Neural progenitor cell (in vitro differentiated cells): ENCODE results near the gene TTC19. TPM values are rescaled to one million over a fixed set of nuclear protein-coding genes. Genes with fewer than 3 reads are reported as not detected.
A peak's percentile ranks its signal among the peaks of the same experiment; 100 is the strongest.

ENCODE experiments used
- DNase-seq: peaks from one replicate; pipeline ENCODE4 v3.0.0-alpha.2; 2016; ENCODE audit warnings: low spot score
- H2AFZ ChIP-seq: fragments of 200-600 bp; sonication (generic); replicated peaks from 2 replicates; pipeline ENCODE4 v1.6.1; 2016; ENCODE audit warnings: antibody characterized with exemption
- H3F3A ChIP-seq: fragments of 200-600 bp; sonication (generic); 2 replicates; pipeline ENCODE4 v1.6.1; 2016; ENCODE audit warnings: antibody characterized with exemption, low read depth
- H3K27ac ChIP-seq: fragments of 200-600 bp; sonication (generic); 2 replicates; pipeline ENCODE4 v1.5.1; 2016; ENCODE audit warnings: mild to moderate bottlenecking
- H3K27me3 ChIP-seq: fragments of 200-600 bp; sonication (generic); 2 replicates; pipeline ENCODE4 v1.6.1; 2016; ENCODE audit warnings: mild to moderate bottlenecking, moderate library complexity
- H3K36me3 ChIP-seq: fragments of 200-600 bp; sonication (generic); 2 replicates; pipeline ENCODE4 v1.5.1; 2016
- H3K4me1 ChIP-seq: fragments of 200-600 bp; sonication (generic); 2 replicates; pipeline ENCODE4 v1.6.1; 2016; ENCODE audit warnings: mixed run types
- H3K4me2 ChIP-seq: fragments of 200-600 bp; sonication (generic); 2 replicates; pipeline ENCODE4 v1.6.1; 2016
- H3K4me3 ChIP-seq: fragments of 200-600 bp; sonication (generic); 2 replicates; pipeline ENCODE4 v1.5.1; 2016
- H3K79me2 ChIP-seq: fragments of 200-600 bp; sonication (generic); 2 replicates; pipeline ENCODE4 v1.6.1; 2016; ENCODE audit warnings: low read depth
- H3K9ac ChIP-seq: fragments of 200-600 bp; sonication (generic); 2 replicates; pipeline ENCODE4 v1.6.1; 2016
- H3K9me3 ChIP-seq: fragments of 200-600 bp; sonication (generic); 2 replicates; pipeline ENCODE4 v1.5.1; 2016; ENCODE audit warnings: low read depth
- H4K20me1 ChIP-seq: fragments of 200-600 bp; sonication (generic); 2 replicates; pipeline ENCODE4 v1.6.1; 2016; ENCODE audit warnings: low read depth
- H3K27ac Mint-ChIP-seq: 3 replicates; pipeline ENCODE4 v1.8.0; 2021; ENCODE audit warnings: mixed read lengths
- H3K27me3 Mint-ChIP-seq: 2 replicates; pipeline ENCODE4 v1.8.0; 2022; ENCODE audit warnings: low read depth, mild to moderate bottlenecking, inconsistent platforms, moderate library complexity, mixed read lengths; ENCODE audit not compliant: insufficient read depth
- H3K36me3 Mint-ChIP-seq: 3 replicates; pipeline ENCODE4 v1.8.0; 2021; ENCODE audit warnings: mixed read lengths
- H3K4me1 Mint-ChIP-seq: 3 replicates; pipeline ENCODE4 v1.8.0; 2021; ENCODE audit warnings: mixed read lengths
- H3K4me3 Mint-ChIP-seq: 3 replicates; pipeline ENCODE4 v1.8.0; 2021; ENCODE audit warnings: mild to moderate bottlenecking, moderate library complexity, mixed read lengths
- H3K9me3 Mint-ChIP-seq: 3 replicates; pipeline ENCODE4 v1.8.0; 2020; ENCODE audit warnings: mixed read lengths
- EZH2 ChIP-seq: fragments of 200-600 bp; sonication (generic); IDR thresholded peaks from 2 replicates; pipeline ENCODE4 v1.6.1; 2017; ENCODE audit warnings: antibody characterized with exemption, mild to moderate bottlenecking, moderate library complexity
- EZH2phosphoT487 ChIP-seq: fragments of 200-600 bp; sonication (generic); IDR thresholded peaks from 2 replicates; pipeline ENCODE4 v1.6.1; 2017; ENCODE audit warnings: antibody characterized with exemption
- total RNA-seq: library from RNA; depleted of rRNA; stranded (reverse); fragments of >200 nt; gene quantifications from 2 replicates; pipeline ENCODE4 v1.2.3, GENCODE V29; 2015; ENCODE audit warnings: low replicate concordance
- TF ChIP-seq, protein P1 (sequence below): fragments of 200-600 bp; sonication (generic); IDR thresholded peaks from 2 replicates; pipeline ENCODE4 v1.5.1; 2017; ENCODE audit warnings: antibody characterized with exemption, mild to moderate bottlenecking

Gene TTC19
- total RNA-seq, 1 donor from 2014 or later: 52.9 TPM

DNA sequence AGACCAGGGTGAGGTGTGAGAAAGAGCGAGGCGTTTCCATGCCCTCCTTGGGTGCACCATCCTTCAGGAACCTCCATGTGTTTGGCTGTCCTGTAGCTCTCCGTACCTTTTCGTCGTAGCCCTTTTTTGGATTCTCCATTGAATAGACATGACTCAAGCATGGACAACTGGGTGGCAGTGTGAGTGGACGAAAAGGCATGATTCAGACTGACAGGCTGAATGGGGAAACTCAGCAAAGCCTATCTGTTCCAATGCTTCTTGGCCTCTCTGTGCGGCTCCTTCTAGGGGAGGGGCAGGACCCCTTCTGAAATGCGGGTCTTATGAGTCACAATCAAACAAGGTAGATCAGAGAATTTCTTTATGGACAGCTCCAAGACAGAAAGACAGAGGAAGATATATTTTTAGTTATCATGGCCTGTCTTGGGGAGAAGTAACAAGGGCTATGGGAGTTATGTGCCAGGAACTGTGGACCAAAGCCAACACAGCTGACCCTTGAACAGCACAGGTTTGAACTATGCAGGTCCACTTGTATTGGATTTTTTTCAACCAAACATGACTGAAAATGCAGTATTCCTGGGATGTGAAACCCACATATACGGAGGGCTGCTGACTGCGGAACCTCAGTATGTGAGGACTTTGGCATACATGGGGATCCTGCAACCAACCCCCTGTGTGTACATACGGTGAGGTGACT lies 31.8 kb upstream of the TTC19 start:
- H3K36me3 Mint-ChIP-seq: no peaks in the 10 kb centered on the region
- H3K27ac ChIP-seq: no peak overlapping the region
- H3F3A ChIP-seq: peaks cover 35% of the 10 kb centered on the region
- peaks cover 14% of the 10 kb centered on the region for H3K27me3 ChIP-seq
- no peaks in the 10 kb centered on the region for H3K9me3 Mint-ChIP-seq
- H3K4me3 ChIP-seq: no peak overlapping the region
- peaks cover 3% of the 10 kb centered on the region for H3K27me3 Mint-ChIP-seq
- no peak overlapping the region for H2AFZ ChIP-seq
- no peak overlapping the region for H3K9ac ChIP-seq
- H3K4me3 Mint-ChIP-seq: peak overlapping the region; percentile 76
- peak overlapping the region; percentile 100 for H3K27ac Mint-ChIP-seq
- H3K4me2 ChIP-seq: peak overlapping the region; percentile 75
- no peaks in the 10 kb centered on the region for H3K79me2 ChIP-seq
- H3K4me1 Mint-ChIP-seq: peaks cover 42% of the 10 kb centered on the region
- H3K4me1 ChIP-seq: peaks cover 42% of the 10 kb centered on the region
- peaks cover 23% of the 10 kb centered on the region for H4K20me1 ChIP-seq
- H3K36me3 ChIP-seq: no peaks in the 10 kb centered on the region
- no peak for DNase-seq
- TF ChIP-seq, protein P1, sequence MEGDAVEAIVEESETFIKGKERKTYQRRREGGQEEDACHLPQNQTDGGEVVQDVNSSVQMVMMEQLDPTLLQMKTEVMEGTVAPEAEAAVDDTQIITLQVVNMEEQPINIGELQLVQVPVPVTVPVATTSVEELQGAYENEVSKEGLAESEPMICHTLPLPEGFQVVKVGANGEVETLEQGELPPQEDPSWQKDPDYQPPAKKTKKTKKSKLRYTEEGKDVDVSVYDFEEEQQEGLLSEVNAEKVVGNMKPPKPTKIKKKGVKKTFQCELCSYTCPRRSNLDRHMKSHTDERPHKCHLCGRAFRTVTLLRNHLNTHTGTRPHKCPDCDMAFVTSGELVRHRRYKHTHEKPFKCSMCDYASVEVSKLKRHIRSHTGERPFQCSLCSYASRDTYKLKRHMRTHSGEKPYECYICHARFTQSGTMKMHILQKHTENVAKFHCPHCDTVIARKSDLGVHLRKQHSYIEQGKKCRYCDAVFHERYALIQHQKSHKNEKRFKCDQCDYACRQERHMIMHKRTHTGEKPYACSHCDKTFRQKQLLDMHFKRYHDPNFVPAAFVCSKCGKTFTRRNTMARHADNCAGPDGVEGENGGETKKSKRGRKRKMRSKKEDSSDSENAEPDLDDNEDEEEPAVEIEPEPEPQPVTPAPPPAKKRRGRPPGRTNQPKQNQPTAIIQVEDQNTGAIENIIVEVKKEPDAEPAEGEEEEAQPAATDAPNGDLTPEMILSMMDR: no peak
- no peak for TF ChIP-seq EZH2phosphoT487
- no peak for TF ChIP-seq EZH2
- no peaks in the 10 kb centered on the region for H3K9me3 ChIP-seq

DNA sequence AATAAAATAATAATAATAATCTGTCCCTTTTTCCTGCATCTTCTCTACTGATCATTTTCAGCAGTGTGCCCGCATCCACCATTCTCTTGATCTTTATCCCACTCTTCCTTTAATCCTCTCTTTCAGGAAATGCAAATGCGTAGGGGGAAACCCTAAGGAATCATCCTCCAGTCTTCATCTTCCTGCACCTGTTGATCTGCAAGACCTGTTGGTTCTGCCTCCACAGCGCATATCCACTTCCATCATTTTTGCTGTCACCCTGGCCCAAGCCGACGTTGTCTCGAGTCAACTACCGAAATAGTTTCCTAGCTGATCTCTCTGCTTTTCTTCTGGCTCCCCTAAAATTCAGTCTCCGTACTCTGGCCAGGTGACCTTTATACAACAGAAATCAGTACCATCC lies 30.2 kb upstream of the TTC19 start:
- H3K4me1 Mint-ChIP-seq: peaks cover 42% of the 10 kb centered on the region
- no peak overlapping the region for H3K27ac ChIP-seq
- peaks cover 35% of the 10 kb centered on the region for H3F3A ChIP-seq
- peaks cover 3% of the 10 kb centered on the region for H3K27me3 Mint-ChIP-seq
- H3K4me3 Mint-ChIP-seq: no peak overlapping the region
- H3K9ac ChIP-seq: no peak overlapping the region
- peaks cover 6% of the 10 kb centered on the region for H3K36me3 Mint-ChIP-seq
- H3K27ac Mint-ChIP-seq: peak overlapping the region; percentile 34
- peaks cover 42% of the 10 kb centered on the region for H3K4me1 ChIP-seq
- no peak overlapping the region for H2AFZ ChIP-seq
- no peaks in the 10 kb centered on the region for H3K9me3 Mint-ChIP-seq
- no peak overlapping the region for H3K4me2 ChIP-seq
- TF ChIP-seq EZH2phosphoT487: no peak
- no peaks in the 10 kb centered on the region for H3K36me3 ChIP-seq
- DNase-seq: no peak
- H3K27me3 ChIP-seq: peaks cover 14% of the 10 kb centered on the region
- no peaks in the 10 kb centered on the region for H3K9me3 ChIP-seq
- H4K20me1 ChIP-seq: peaks cover 23% of the 10 kb centered on the region
- H3K79me2 ChIP-seq: no peaks in the 10 kb centered on the region
- H3K4me3 ChIP-seq: no peak overlapping the region

DNA sequence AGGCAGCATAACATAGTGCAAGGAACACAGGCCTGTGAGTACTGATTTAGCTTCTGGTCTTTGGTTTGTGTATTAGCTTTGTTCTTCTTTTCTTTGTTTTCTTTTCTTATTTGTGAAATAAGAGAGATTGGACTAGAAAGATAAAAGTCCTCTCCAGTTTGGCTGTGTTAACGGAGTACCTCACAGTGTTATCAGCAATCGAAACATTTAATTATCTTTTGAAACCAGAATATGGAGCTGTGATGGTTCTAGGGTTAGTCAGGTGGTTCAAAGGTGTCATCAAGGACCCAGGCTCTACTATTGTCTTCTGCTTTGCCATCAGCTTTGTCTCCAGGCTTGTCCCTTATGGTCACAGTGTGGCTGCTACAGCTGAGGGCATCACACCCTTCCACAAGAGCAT lies 29.1 kb upstream of the TTC19 start:
- no peak overlapping the region for H3K27ac Mint-ChIP-seq
- H3K27me3 ChIP-seq: peaks cover 8% of the 10 kb centered on the region

More for the DNA sequence above, 29.1 kb upstream of the TTC19 start:
- H3K27ac ChIP-seq: no peak overlapping the region
- H3K36me3 Mint-ChIP-seq: peaks cover 12% of the 10 kb centered on the region
- no peak overlapping the region for H3K4me3 ChIP-seq
- H3K4me3 Mint-ChIP-seq: no peak overlapping the region
- peak overlapping the region; percentile 38 for H3K4me2 ChIP-seq
- no peak overlapping the region for H3K9ac ChIP-seq
- no peaks in the 10 kb centered on the region for H3K79me2 ChIP-seq
- peaks cover 31% of the 10 kb centered on the region for H3F3A ChIP-seq
- TF ChIP-seq, protein P1: no peak
- TF ChIP-seq EZH2phosphoT487 (no peak), EZH2 (no peak)
- no peaks in the 10 kb centered on the region for H3K9me3 ChIP-seq
- H4K20me1 ChIP-seq: peaks cover 17% of the 10 kb centered on the region
- no peaks in the 10 kb centered on the region for H3K36me3 ChIP-seq
- no peak for DNase-seq
- H3K9me3 Mint-ChIP-seq: no peaks in the 10 kb centered on the region
- peaks cover 39% of the 10 kb centered on the region for H3K4me1 ChIP-seq
- no peak overlapping the region for H2AFZ ChIP-seq
- peaks cover 36% of the 10 kb centered on the region for H3K4me1 Mint-ChIP-seq
- H3K27me3 Mint-ChIP-seq: peaks cover 3% of the 10 kb centered on the region
